Measurements from ENCODE around the gene TMEM117.
"Not testable (repeated sequence)": the region's sequence is repeated elsewhere in the genome, so short reads cannot be mapped to it uniquely, and the experiment has no call there.

TMEM117 gene

GRCh38 chr12:44240186-44240585, 404.3 kb downstream of the TMEM117 start:
- TF ChIP-seq CTCF (IDR thresholded peaks at IDR 0.05; ENCODE audit: extremely low read depth, missing control alignments) = no peak
- DNase-seq (ENCODE audit: low spot score) = no peak

- TF ChIP-seq CTCF (IDR thresholded peaks at IDR 0.05; ENCODE audit: extremely low read depth, missing control alignments) = no peak
- DNase-seq (ENCODE audit: low spot score) = no peak
Measured at GRCh38 chr12:44245932-44246331, 410.1 kb downstream of the TMEM117 start.

GRCh38 chr12:44246482-44247105, 410.7 kb downstream of the TMEM117 start:
- DNase-seq (ENCODE audit: low spot score) = no peak
- no peak for TF ChIP-seq CTCF (IDR thresholded peaks at IDR 0.05; ENCODE audit: extremely low read depth, missing control alignments)

GRCh38 chr12:44247588-44247987, 411.7 kb downstream of the TMEM117 start:
- no peak for TF ChIP-seq CTCF (IDR thresholded peaks at IDR 0.05; ENCODE audit: extremely low read depth, missing control alignments)
- DNase-seq (ENCODE audit: low spot score) = no peak

- no peak for TF ChIP-seq CTCF (IDR thresholded peaks at IDR 0.05; ENCODE audit: extremely low read depth, missing control alignments)
Measured at GRCh38 chr12:44248436-44248835, 412.6 kb downstream of the TMEM117 start.

GRCh38 chr12:44250440-44250839, 414.6 kb downstream of the TMEM117 start:
- not testable (repeated sequence) for DNase-seq (ENCODE audit: low spot score)

More at GRCh38 chr12:44248436-44248835, 412.6 kb downstream of the TMEM117 start:
- DNase-seq (ENCODE audit: low spot score) = no peak

GRCh38 chr12:44253338-44253856, 417.5 kb downstream of the TMEM117 start:
- no peak for TF ChIP-seq CTCF (IDR thresholded peaks at IDR 0.05; ENCODE audit: extremely low read depth, missing control alignments)
- no peak for DNase-seq (ENCODE audit: low spot score)

- no peak for DNase-seq (ENCODE audit: low spot score)
- no peak for TF ChIP-seq CTCF (IDR thresholded peaks at IDR 0.05; ENCODE audit: extremely low read depth, missing control alignments)
Measured at GRCh38 chr12:44258246-44258645, 422.4 kb downstream of the TMEM117 start.
